ENCODE results near the gene VPS54.

Gene VPS54

GRCh38 chr2:64036034-64036705 lies 16.9 kb upstream of the VPS54 start:
- peak overlapping the region; percentile 75 for H3K4me3 Mint-ChIP-seq
- H3K9me3 Mint-ChIP-seq (ENCODE audit: low read depth): peaks cover 11% of the 10 kb centered on the region
- peak overlapping the region; percentile 93 for H3K27ac Mint-ChIP-seq
- peaks cover 54% of the 10 kb centered on the region for H3K4me1 Mint-ChIP-seq (ENCODE audit: low read depth)
- no peaks in the 10 kb centered on the region for H3K27me3 Mint-ChIP-seq
- H3K36me3 Mint-ChIP-seq: peaks cover 8% of the 10 kb centered on the region

GRCh38 chr2:64035072-64035942 lies 16.1 kb upstream of the VPS54 start:
- peak overlapping the region; percentile 75 for H3K4me3 Mint-ChIP-seq
- H3K36me3 Mint-ChIP-seq: peaks cover 8% of the 10 kb centered on the region

GRCh38 chr2:64029116-64029665 lies 10.0 kb upstream of the VPS54 start:
- peaks cover 5% of the 10 kb centered on the region for H3K9me3 Mint-ChIP-seq (ENCODE audit: low read depth)
- H3K4me3 Mint-ChIP-seq: no peak overlapping the region
- H3K27me3 Mint-ChIP-seq: no peaks in the 10 kb centered on the region
- H3K36me3 Mint-ChIP-seq: peaks cover 4% of the 10 kb centered on the region
- H3K4me1 Mint-ChIP-seq (ENCODE audit: low read depth): peaks cover 25% of the 10 kb centered on the region
- H3K27ac Mint-ChIP-seq: no peak overlapping the region

More at GRCh38 chr2:64035072-64035942, 16.1 kb upstream of the VPS54 start:
- peaks cover 49% of the 10 kb centered on the region for H3K4me1 Mint-ChIP-seq (ENCODE audit: low read depth)
- H3K9me3 Mint-ChIP-seq (ENCODE audit: low read depth): peaks cover 11% of the 10 kb centered on the region
- H3K27me3 Mint-ChIP-seq: no peaks in the 10 kb centered on the region
- peak overlapping the region; percentile 93 for H3K27ac Mint-ChIP-seq

- peaks cover 23% of the 10 kb centered on the region for H3K4me1 Mint-ChIP-seq (ENCODE audit: low read depth)
- H3K4me3 Mint-ChIP-seq: peak overlapping the region; percentile 25
These were observed 6.5 kb upstream of the VPS54 start for GRCh38 chr2:64025741-64026140.

GRCh38 chr2:64024259-64024949 lies 5.2 kb upstream of the VPS54 start:
- Mint-ChIP-seq H3K4me3 (no peak overlapping the region), H3K4me1 (ENCODE audit: low read depth) (peaks cover 36% of the 10 kb centered on the region), H3K27me3 (no peaks in the 10 kb centered on the region), H3K9me3 (ENCODE audit: low read depth) (no peaks in the 10 kb centered on the region), H3K36me3 (peaks cover 2% of the 10 kb centered on the region), H3K27ac (no peak overlapping the region)

More at GRCh38 chr2:64025741-64026140, 6.5 kb upstream of the VPS54 start:
- no peaks in the 10 kb centered on the region for H3K27me3 Mint-ChIP-seq
- peak overlapping the region; percentile 56 for H3K27ac Mint-ChIP-seq
- H3K36me3 Mint-ChIP-seq: no peaks in the 10 kb centered on the region
- H3K9me3 Mint-ChIP-seq (ENCODE audit: low read depth): no peaks in the 10 kb centered on the region

GRCh38 chr2:64023485-64024258 lies 4.4 kb upstream of the VPS54 start:
- Mint-ChIP-seq H3K27ac (no peak overlapping the region), H3K4me3 (no peak overlapping the region), H3K27me3 (no peaks in the 10 kb centered on the region), H3K9me3 (ENCODE audit: low read depth) (no peaks in the 10 kb centered on the region), H3K36me3 (peaks cover 2% of the 10 kb centered on the region), H3K4me1 (ENCODE audit: low read depth) (peaks cover 36% of the 10 kb centered on the region)

- H3K27me3 Mint-ChIP-seq: no peaks in the 10 kb centered on the region
- peaks cover 2% of the 10 kb centered on the region for H3K36me3 Mint-ChIP-seq
- peaks cover 42% of the 10 kb centered on the region for H3K4me1 Mint-ChIP-seq (ENCODE audit: low read depth)
- H3K27ac Mint-ChIP-seq: peak overlapping the region; percentile 41
- peak overlapping the region; percentile 47 for H3K4me3 Mint-ChIP-seq
- H3K9me3 Mint-ChIP-seq (ENCODE audit: low read depth): no peaks in the 10 kb centered on the region
These were observed 2.4 kb upstream of the VPS54 start for GRCh38 chr2:64021578-64021977.

- peaks cover 44% of the 10 kb centered on the region for H3K4me1 Mint-ChIP-seq (ENCODE audit: low read depth)
- H3K4me3 Mint-ChIP-seq: peak overlapping the region; percentile 93
- peak overlapping the region; percentile 97 for H3K27ac Mint-ChIP-seq
- peaks cover 6% of the 10 kb centered on the region for H3K36me3 Mint-ChIP-seq
- H3K9me3 Mint-ChIP-seq (ENCODE audit: low read depth): no peaks in the 10 kb centered on the region
- no peaks in the 10 kb centered on the region for H3K27me3 Mint-ChIP-seq
These were observed 824 bp upstream of the VPS54 start for GRCh38 chr2:64019975-64020528.

GRCh38 chr2:64018701-64019082 lies 536 bp downstream of the VPS54 start:
- H3K4me1 Mint-ChIP-seq (ENCODE audit: low read depth): peaks cover 48% of the 10 kb centered on the region
- no peaks in the 10 kb centered on the region for H3K9me3 Mint-ChIP-seq (ENCODE audit: low read depth)
- H3K27ac Mint-ChIP-seq: peak overlapping the region; percentile 98
- peaks cover 6% of the 10 kb centered on the region for H3K36me3 Mint-ChIP-seq
- peak overlapping the region; percentile 99 for H3K4me3 Mint-ChIP-seq
- H3K27me3 Mint-ChIP-seq: no peaks in the 10 kb centered on the region

GRCh38 chr2:64017811-64018700 lies 1.2 kb downstream of the VPS54 start:
- Mint-ChIP-seq H3K27ac (peak overlapping the region; percentile 98), H3K9me3 (ENCODE audit: low read depth) (no peaks in the 10 kb centered on the region), H3K4me1 (ENCODE audit: low read depth) (peaks cover 50% of the 10 kb centered on the region)

GRCh38 chr2:64015898-64016297 lies 3.3 kb downstream of the VPS54 start:
- Mint-ChIP-seq H3K9me3 (ENCODE audit: low read depth) (no peaks in the 10 kb centered on the region), H3K27ac (peak overlapping the region; percentile 46), H3K4me1 (ENCODE audit: low read depth) (peaks cover 58% of the 10 kb centered on the region), H3K27me3 (no peaks in the 10 kb centered on the region), H3K4me3 (peak overlapping the region; percentile 48), H3K36me3 (peaks cover 6% of the 10 kb centered on the region)

More at GRCh38 chr2:64017811-64018700, 1.2 kb downstream of the VPS54 start:
- H3K4me3 Mint-ChIP-seq: peak overlapping the region; percentile 99
- peaks cover 6% of the 10 kb centered on the region for H3K36me3 Mint-ChIP-seq
- no peaks in the 10 kb centered on the region for H3K27me3 Mint-ChIP-seq

- Mint-ChIP-seq H3K36me3 (peaks cover 6% of the 10 kb centered on the region), H3K27ac (peak overlapping the region; percentile 3), H3K9me3 (ENCODE audit: low read depth) (no peaks in the 10 kb centered on the region), H3K4me1 (ENCODE audit: low read depth) (peaks cover 55% of the 10 kb centered on the region), H3K27me3 (no peaks in the 10 kb centered on the region), H3K4me3 (no peak overlapping the region)
These were observed 3.8 kb downstream of the VPS54 start for GRCh38 chr2:64015391-64015790.

- Mint-ChIP-seq H3K4me3 (no peak overlapping the region), H3K4me1 (ENCODE audit: low read depth) (peaks cover 48% of the 10 kb centered on the region), H3K27ac (no peak overlapping the region), H3K9me3 (ENCODE audit: low read depth) (no peaks in the 10 kb centered on the region), H3K27me3 (no peaks in the 10 kb centered on the region), H3K36me3 (peaks cover 4% of the 10 kb centered on the region)
These were observed 4.6 kb downstream of the VPS54 start for GRCh38 chr2:64014628-64015027.

Data from activated naive CD8-positive, alpha-beta T cell (primary cell).